NCI-H748 (cell line): Measurements from ENCODE around the gene GTF2E1.
"Not testable (repeated sequence)": the region's sequence is repeated elsewhere in the genome, so short reads cannot be mapped to it uniquely, and the experiment has no call there.

Experiments
- DNase-seq: peaks from one replicate; lab custom pipeline; 2025; ENCODE audit not compliant: unreplicated experiment; lab: John Stamatoyannopoulos, UW

The GTF2E1 gene

GRCh38 chr3:120753810-120754209, 11.3 kb downstream of the GTF2E1 start:
- DNase-seq = no peak

- no peak for DNase-seq
Observed at GRCh38 chr3:120756061-120756460, 13.5 kb downstream of the GTF2E1 start.

- DNase-seq = not testable (repeated sequence)
Observed at GRCh38 chr3:120758551-120758950, 16.0 kb downstream of the GTF2E1 start.

- no peak for DNase-seq
Observed at GRCh38 chr3:120762615-120763014, 20.1 kb downstream of the GTF2E1 start.

- DNase-seq = no peak
Observed at GRCh38 chr3:120763601-120764000, 21.1 kb downstream of the GTF2E1 start.

GRCh38 chr3:120764206-120764605, 21.7 kb downstream of the GTF2E1 start:
- no peak for DNase-seq

GRCh38 chr3:120765830-120766493, 23.4 kb downstream of the GTF2E1 start:
- no peak for DNase-seq

GRCh38 chr3:120766576-120766975, 24.0 kb downstream of the GTF2E1 start:
- DNase-seq = no peak

- no peak for DNase-seq
Observed at GRCh38 chr3:120767106-120767505, 24.6 kb downstream of the GTF2E1 start.

- DNase-seq = no peak
Observed at GRCh38 chr3:120769436-120769835, 26.9 kb downstream of the GTF2E1 start.

- DNase-seq = no peak
Observed at GRCh38 chr3:120770891-120771290, 28.3 kb downstream of the GTF2E1 start.

- no peak for DNase-seq
Observed at GRCh38 chr3:120772081-120772480, 29.5 kb downstream of the GTF2E1 start.

GRCh38 chr3:120773932-120774331, 31.4 kb downstream of the GTF2E1 start:
- no peak for DNase-seq

GRCh38 chr3:120775411-120775810, 32.9 kb downstream of the GTF2E1 start:
- no peak for DNase-seq

GRCh38 chr3:120778776-120779175, 36.2 kb downstream of the GTF2E1 start:
- DNase-seq = no peak

- DNase-seq = no peak
Observed at GRCh38 chr3:120780977-120781376, 38.4 kb downstream of the GTF2E1 start.

- DNase-seq = not testable (repeated sequence)
Observed at GRCh38 chr3:120785832-120786231, 43.3 kb downstream of the GTF2E1 start.

GRCh38 chr3:120791010-120791409, 48.5 kb downstream of the GTF2E1 start:
- no peak for DNase-seq

- DNase-seq = no peak
Observed at GRCh38 chr3:120791913-120792312, 49.4 kb downstream of the GTF2E1 start.

GRCh38 chr3:120793601-120794000, 51.1 kb downstream of the GTF2E1 start:
- DNase-seq = no peak

GRCh38 chr3:120795017-120795648, 52.6 kb downstream of the GTF2E1 start:
- DNase-seq = peak; percentile 63

GRCh38 chr3:120795959-120796358, 53.4 kb downstream of the GTF2E1 start:
- no peak for DNase-seq

GRCh38 chr3:120796976-120797375, 54.4 kb downstream of the GTF2E1 start:
- DNase-seq = no peak
